HAP-1 (cell line): ENCODE data around the gene HYAL1.

ENCODE experiments used
- DNase-seq, 2 experiments: peaks; one replicate each; pipeline ENCODE4 v3.0.0-alpha.2; 2016 to 2020; ENCODE audit warnings: low spot score in 2 of 2
- H3K27me3 ChIP-seq: fragments of 250-450 bp; sonication (Bioruptor Pico); 2 replicates; pipeline ENCODE4 v1.5.1; 2020; ENCODE audit warnings: low read depth, mild to moderate bottlenecking, moderate library complexity
- H3K36me3 ChIP-seq: fragments of 250-450 bp; sonication (Bioruptor Pico); replicated peaks from 2 replicates; pipeline ENCODE4 v1.5.1; 2020; ENCODE audit warnings: mild to moderate bottlenecking
- H3K4me1 ChIP-seq: fragments of 250-450 bp; sonication (Bioruptor Pico); 2 replicates; pipeline ENCODE4 v1.5.1; 2020; ENCODE audit warnings: mild to moderate bottlenecking
- H3K4me3 ChIP-seq: fragments of 250-450 bp; sonication (Bioruptor Pico); 2 replicates; pipeline ENCODE4 v1.5.1; 2020; ENCODE audit warnings: mild to moderate bottlenecking, moderate library complexity
- H3K9me3 ChIP-seq: fragments of 250-450 bp; sonication (Bioruptor Pico); 2 replicates; pipeline ENCODE4 v1.5.1; 2020; ENCODE audit warnings: mild to moderate bottlenecking, moderate library complexity
- in situ Hi-C: fragments of 300-500 bp; cut with MboI; formaldehyde crosslinking; loops from 3 replicates; pipeline ENCODE4 v1.14.3; 2020; ENCODE audit warnings: low sequenced_read_pairs, inconsistent platforms, mixed read lengths

Gene HYAL1

DNA sequence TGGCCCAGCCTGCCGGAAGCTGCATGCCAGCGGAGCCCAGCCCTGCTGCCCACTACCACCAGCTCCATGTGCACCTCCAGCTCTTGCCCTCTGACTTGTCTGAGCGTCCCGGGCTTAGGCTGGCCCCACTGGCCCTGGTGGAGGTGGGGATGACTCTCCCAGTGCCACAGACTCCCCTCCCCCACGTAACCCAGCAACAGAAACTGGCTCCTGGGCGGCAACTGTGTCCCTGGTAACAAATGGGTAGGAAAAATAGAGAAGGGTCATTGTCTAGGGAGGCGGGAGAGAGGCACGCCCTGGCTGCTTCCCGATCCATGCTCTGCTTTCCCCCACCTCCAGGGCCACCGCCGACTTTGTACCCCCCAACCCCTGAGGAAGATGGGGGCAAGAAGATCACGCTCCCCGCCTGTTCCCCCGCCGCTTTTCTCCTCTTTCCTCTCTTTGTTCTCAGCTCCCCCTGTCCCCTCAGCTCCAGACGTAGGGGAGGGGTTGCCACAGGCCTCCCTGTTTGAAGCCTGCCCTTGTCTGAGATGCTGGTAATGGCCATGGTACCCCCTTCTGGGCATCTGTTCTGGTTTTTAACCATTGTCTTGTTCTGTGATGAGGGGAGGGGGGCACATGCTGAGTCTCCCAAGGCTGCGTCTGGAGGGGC lies 45.2 kb downstream of the HYAL1 start:
- peaks cover 27% of the 10 kb centered on the region for H3K36me3 ChIP-seq
- no peak for DNase-seq
- H3K4me1 ChIP-seq = peaks cover 12% of the 10 kb centered on the region
- H3K4me3 ChIP-seq = no peak overlapping the region
- in situ Hi-C loops = no loop called here
- no peaks in the 10 kb centered on the region for H3K27me3 ChIP-seq
- no peaks in the 10 kb centered on the region for H3K9me3 ChIP-seq

DNA sequence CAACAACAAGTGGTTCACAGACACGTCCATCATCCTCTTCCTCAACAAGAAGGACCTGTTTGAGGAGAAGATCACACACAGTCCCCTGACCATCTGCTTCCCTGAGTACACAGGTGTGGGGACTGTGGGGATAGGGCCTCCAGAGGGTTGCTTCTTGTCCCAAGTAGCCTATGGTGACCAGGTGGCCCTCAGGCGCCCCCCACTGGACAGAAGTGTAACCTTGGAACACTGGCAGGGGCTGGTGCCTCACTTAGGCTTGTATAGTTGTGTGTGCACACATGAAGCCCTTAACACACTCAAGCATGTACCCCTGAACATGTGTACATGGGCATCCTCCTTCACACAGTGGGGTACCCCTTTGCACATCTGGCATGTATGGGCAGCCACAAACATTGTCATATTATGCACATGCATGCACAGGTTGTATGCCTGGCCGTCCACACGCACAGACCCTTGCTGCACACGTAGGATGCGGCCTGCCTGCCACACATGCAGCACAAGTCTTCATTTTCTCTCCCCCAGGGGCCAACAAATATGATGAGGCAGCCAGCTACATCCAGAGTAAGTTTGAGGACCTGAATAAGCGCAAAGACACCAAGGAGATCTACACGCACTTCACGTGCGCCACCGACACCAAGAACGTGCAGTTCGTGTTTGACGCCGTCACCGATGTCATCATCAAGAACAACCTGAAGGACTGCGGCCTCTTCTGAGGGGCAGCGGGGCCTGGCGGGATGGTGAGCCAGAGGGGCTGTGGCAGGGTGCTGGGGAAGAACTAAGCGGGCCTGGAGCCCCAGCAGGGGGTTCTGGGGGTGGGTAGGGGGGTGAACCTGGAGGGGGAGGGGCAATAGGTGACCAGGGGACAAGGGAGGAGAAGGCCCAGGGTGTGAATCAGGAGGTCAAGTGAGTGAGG lies 46.1 kb downstream of the HYAL1 start:
- no peaks in the 10 kb centered on the region for H3K27me3 ChIP-seq
- peak; percentile 31 to 75 for DNase-seq
- H3K36me3 ChIP-seq = peaks cover 34% of the 10 kb centered on the region
- in situ Hi-C loops = no loop called here
- peaks cover 12% of the 10 kb centered on the region for H3K4me1 ChIP-seq
- H3K4me3 ChIP-seq = no peak overlapping the region
- no peaks in the 10 kb centered on the region for H3K9me3 ChIP-seq

DNA sequence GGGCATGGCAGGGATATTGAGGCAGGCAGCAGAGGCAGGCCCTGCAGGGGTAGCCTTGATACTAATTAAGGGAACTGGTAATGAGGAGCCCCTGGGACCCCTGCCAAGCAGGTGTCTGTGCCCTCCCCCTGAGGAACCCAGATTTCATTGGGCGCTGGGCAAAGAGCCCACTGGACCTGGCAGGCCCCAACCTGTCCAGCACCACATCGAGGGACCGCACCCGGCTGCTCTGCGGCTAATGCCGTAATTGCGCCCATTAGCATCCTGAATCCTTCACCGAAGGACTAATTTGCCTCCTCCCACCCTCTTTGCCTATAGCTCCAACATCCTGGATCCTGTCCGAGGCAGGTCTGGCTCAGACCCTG lies 48.1 kb downstream of the HYAL1 start:
- H3K4me3 ChIP-seq = no peak overlapping the region
- H3K9me3 ChIP-seq = no peaks in the 10 kb centered on the region
- H3K36me3 ChIP-seq = peaks cover 38% of the 10 kb centered on the region
- H3K4me1 ChIP-seq = peaks cover 3% of the 10 kb centered on the region
- in situ Hi-C loops = no loop called here
- no peaks in the 10 kb centered on the region for H3K27me3 ChIP-seq
- DNase-seq = no peak

DNA sequence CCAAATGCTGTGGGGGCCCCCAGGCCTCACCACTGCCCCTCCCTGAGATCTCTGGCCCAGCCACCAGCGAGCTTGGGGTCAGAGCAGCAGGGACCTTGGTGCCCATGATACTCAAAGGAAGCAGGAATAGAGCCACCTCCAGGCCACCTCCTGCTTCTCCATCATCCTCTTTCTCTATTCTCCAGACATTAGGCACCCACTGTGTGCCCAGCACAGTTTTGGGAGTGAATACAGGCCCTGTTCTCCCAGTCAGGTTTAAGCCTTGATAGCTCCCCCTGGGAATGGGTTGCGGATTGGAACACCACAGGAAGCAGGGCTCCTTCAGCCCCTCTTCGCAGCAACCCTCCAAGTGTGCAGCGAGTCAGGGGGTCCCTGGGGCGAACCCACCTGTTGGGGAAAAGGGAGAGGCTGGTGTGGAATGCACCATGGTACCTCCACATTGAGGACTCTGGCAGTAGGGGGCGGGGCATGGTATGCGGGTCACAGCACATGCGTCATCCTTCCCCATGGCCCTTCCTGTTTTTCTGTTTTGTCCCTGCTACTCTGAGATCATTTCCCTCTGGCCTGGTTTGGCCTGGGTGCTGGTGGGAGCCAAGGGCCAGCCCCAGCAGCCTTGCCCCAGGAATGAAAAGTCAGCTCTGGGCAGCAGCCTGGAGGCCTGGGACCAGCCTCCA lies 48.7 kb downstream of the HYAL1 start:
- Histone ChIP-seq H3K4me1 (peaks cover 1% of the 10 kb centered on the region), H3K4me3 (no peak overlapping the region), H3K9me3 (no peaks in the 10 kb centered on the region), H3K36me3 (peaks cover 38% of the 10 kb centered on the region), H3K27me3 (no peaks in the 10 kb centered on the region)
- in situ Hi-C loops = no loop called here
- no peak for DNase-seq

DNA sequence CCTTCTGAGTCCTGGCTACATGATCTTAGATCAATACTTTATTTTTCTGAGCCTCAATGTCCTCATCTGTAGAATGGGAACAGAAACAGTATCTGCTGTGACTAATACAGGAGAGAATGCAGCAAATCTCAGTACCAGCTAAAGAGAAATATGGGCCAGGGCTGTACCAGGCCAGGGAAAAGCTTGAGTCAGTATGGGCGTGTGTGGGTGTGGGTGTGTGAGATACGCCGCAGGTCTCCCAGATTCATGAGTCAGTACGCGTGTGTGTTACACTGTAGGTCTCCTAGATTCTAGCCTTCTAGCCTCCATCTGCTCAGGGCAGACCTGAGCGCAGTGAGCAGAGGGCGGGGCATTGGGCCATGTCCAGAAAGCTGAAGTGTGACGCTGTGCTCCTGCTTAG lies 52.2 kb downstream of the HYAL1 start:
- in situ Hi-C loops = no loop called here
- peaks cover 17% of the 10 kb centered on the region for H3K36me3 ChIP-seq
- H3K4me1 ChIP-seq = peaks cover 4% of the 10 kb centered on the region
- no peak for DNase-seq
- no peaks in the 10 kb centered on the region for H3K27me3 ChIP-seq
- no peaks in the 10 kb centered on the region for H3K9me3 ChIP-seq
- no peak overlapping the region for H3K4me3 ChIP-seq

DNA sequence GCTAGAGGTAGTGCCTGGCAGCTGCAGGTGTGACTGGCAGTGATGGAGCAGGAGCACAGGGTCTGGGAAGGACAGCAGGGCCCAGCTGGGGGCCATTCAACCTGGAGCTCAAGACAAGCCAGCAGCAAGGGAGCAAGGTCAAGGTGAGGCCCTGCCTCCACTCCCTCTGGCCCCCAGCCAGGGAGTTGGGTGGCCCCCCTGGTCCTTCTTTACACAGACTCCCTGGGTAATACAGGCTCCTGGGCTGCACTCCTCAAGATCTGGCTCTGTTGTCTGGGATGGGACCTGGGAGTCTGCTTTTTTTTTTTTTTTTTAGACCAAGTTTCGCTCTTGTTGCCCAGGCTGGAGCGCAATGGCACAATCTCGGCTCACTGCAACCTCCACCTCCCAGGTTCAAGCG lies 52.9 kb downstream of the HYAL1 start:
- Histone ChIP-seq H3K27me3 (no peaks in the 10 kb centered on the region), H3K4me3 (no peak overlapping the region), H3K36me3 (peaks cover 15% of the 10 kb centered on the region), H3K4me1 (peaks cover 11% of the 10 kb centered on the region), H3K9me3 (no peaks in the 10 kb centered on the region)
- no peak for DNase-seq
- in situ Hi-C loops = no loop called here
